Measurements from ENCODE around the gene KNOP1.
"Not testable (repeated sequence)": the region's sequence is repeated elsewhere in the genome, so short reads cannot be mapped to it uniquely, and the experiment has no call there.

KNOP1 gene

GRCh38 chr16:19681637-19682036 lies 36.4 kb downstream of the KNOP1 start:
- Histone ChIP-seq H3K27ac (ENCODE audit: insufficient read depth in 1 of 2, low read depth in 1 of 2, low read length in 2 of 2, poor library complexity in 1 of 2, severe bottlenecking in 2 of 2) (no peak overlapping the region), H3K36me3 (ENCODE audit: control insufficient read depth in 4 of 4, insufficient read depth in 4 of 4, low read length in 3 of 4) (peaks cover 25 to 70% (median 47%) of the 10 kb centered on the region in 4 experiments), H3K27me3 (replicated peaks in 2 of 5; ENCODE audit: control insufficient read depth in 4 of 5, insufficient read depth in 5 of 5, low read length in 4 of 5) (no peaks in the 10 kb centered on the region), H3K9me3 (ENCODE audit: control extremely low read depth in 1 of 5, control insufficient read depth in 4 of 5, insufficient read depth in 2 of 5, low read depth in 1 of 5, low read length in 4 of 5) (peaks cover 0 to 21% (median 4%) of the 10 kb centered on the region in 5 experiments), H3K4me3 (ENCODE audit: control insufficient read depth in 1 of 7, extremely low read depth in 1 of 7, insufficient read depth in 4 of 7, low read depth in 2 of 7, low read length in 6 of 7) (no peak overlapping the region), H3K4me1 (ENCODE audit: control extremely low read depth in 1 of 4, control insufficient read depth in 4 of 4, insufficient read depth in 4 of 4, low read length in 3 of 4) (no peaks in the 10 kb centered on the region)
- ChIA-PET POLR2A (no interaction called here), CTCF (no interaction called here)
- no peak for DNase-seq
- WGBS (ENCODE audit: insufficient coverage) = 81% methylated on average over 6 of the region's 12 CpGs

DNA sequence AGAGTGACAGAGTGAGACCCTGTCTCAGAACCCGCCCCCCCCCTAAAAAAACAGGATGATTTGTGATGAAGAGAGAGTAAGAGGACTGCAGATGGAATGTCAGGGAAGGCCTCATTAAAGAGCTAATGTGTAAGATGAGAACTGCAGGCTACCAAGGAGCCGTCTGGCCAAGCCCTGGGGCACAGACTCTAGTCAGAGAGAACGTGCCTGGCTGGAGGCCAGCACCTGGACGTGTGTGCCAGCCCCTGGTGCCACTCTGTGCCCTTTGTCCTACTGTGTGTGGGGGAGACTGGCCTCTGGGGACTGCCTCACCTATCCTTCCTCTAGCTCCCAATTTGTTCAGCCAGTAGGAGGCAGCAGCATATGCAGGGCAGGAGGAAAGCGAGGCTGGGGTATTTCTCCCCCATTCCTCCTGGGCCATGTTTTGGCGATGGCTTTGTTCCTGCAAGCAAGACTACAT lies 37.1 kb downstream of the KNOP1 start:
- ChIA-PET CTCF (no interaction called here), POLR2A (no interaction called here)
- DNase-seq = no peak
- H3K36me3 ChIP-seq (ENCODE audit: control insufficient read depth in 4 of 4, insufficient read depth in 4 of 4, low read length in 3 of 4) = peaks cover 28 to 66% (median 47%) of the 10 kb centered on the region in 4 experiments
- no peak overlapping the region for H3K27ac ChIP-seq (ENCODE audit: insufficient read depth in 1 of 2, low read depth in 1 of 2, low read length in 2 of 2, poor library complexity in 1 of 2, severe bottlenecking in 2 of 2)
- 97% methylated on average over 5 of the region's 6 CpGs for WGBS (ENCODE audit: insufficient coverage)
- peaks cover 0 to 21% (median 4%) of the 10 kb centered on the region in 5 experiments for H3K9me3 ChIP-seq (ENCODE audit: control extremely low read depth in 1 of 5, control insufficient read depth in 4 of 5, insufficient read depth in 2 of 5, low read depth in 1 of 5, low read length in 4 of 5)
- no peaks in the 10 kb centered on the region for H3K4me1 ChIP-seq (ENCODE audit: control extremely low read depth in 1 of 4, control insufficient read depth in 4 of 4, insufficient read depth in 4 of 4, low read length in 3 of 4)
- no peak overlapping the region for H3K4me3 ChIP-seq (ENCODE audit: control insufficient read depth in 1 of 7, extremely low read depth in 1 of 7, insufficient read depth in 4 of 7, low read depth in 2 of 7, low read length in 6 of 7)
- no peaks in the 10 kb centered on the region for H3K27me3 ChIP-seq (replicated peaks in 2 of 5; ENCODE audit: control insufficient read depth in 4 of 5, insufficient read depth in 5 of 5, low read length in 4 of 5)

- H3K27ac ChIP-seq (ENCODE audit: insufficient read depth in 1 of 2, low read depth in 1 of 2, low read length in 2 of 2, poor library complexity in 1 of 2, severe bottlenecking in 2 of 2); DNase-seq; H3K27me3 ChIP-seq (replicated peaks in 2 of 5; ENCODE audit: control insufficient read depth in 4 of 5, insufficient read depth in 5 of 5, low read length in 4 of 5); H3K4me3 ChIP-seq (ENCODE audit: control insufficient read depth in 1 of 7, extremely low read depth in 1 of 7, insufficient read depth in 4 of 7, low read depth in 2 of 7, low read length in 6 of 7); H3K9me3 ChIP-seq (ENCODE audit: control extremely low read depth in 1 of 5, control insufficient read depth in 4 of 5, insufficient read depth in 2 of 5, low read depth in 1 of 5, low read length in 4 of 5); H3K4me1 ChIP-seq (ENCODE audit: control extremely low read depth in 1 of 4, control insufficient read depth in 4 of 4, insufficient read depth in 4 of 4, low read length in 3 of 4); POLR2A ChIA-PET: not testable (repeated sequence)
- 100% methylated on average over 3 of the region's 6 CpGs for WGBS (ENCODE audit: insufficient coverage)
- peaks cover 18 to 62% (median 41%) of the 10 kb centered on the region in 4 experiments for H3K36me3 ChIP-seq (ENCODE audit: control insufficient read depth in 4 of 4, insufficient read depth in 4 of 4, low read length in 3 of 4)
- CTCF ChIA-PET = interaction anchor here (1.1 kb wide), 1 partner anchor 11 kb away, joined by 3 read pairs; no protein-coding TSS in a partner anchor
These were observed 38.7 kb downstream of the KNOP1 start for GRCh38 chr16:19679281-19679680.

GRCh38 chr16:19678804-19679203 lies 39.2 kb downstream of the KNOP1 start:
- H3K4me1 ChIP-seq (ENCODE audit: control extremely low read depth in 1 of 4, control insufficient read depth in 4 of 4, insufficient read depth in 4 of 4, low read length in 3 of 4) = no peaks in the 10 kb centered on the region
- no CpG with 5 or more reads among the region's 7 CpGs for WGBS (ENCODE audit: insufficient coverage)
- no peak overlapping the region for H3K27ac ChIP-seq (ENCODE audit: insufficient read depth in 1 of 2, low read depth in 1 of 2, low read length in 2 of 2, poor library complexity in 1 of 2, severe bottlenecking in 2 of 2)
- H3K9me3 ChIP-seq (ENCODE audit: control extremely low read depth in 1 of 5, control insufficient read depth in 4 of 5, insufficient read depth in 2 of 5, low read depth in 1 of 5, low read length in 4 of 5) = peaks cover 0 to 5% (median 0%) of the 10 kb centered on the region in 5 experiments
- no peak for DNase-seq
- CTCF ChIA-PET = interaction anchor here (1.1 kb wide), 1 partner anchor 11 kb away, joined by 3 read pairs; no protein-coding TSS in a partner anchor
- no peaks in the 10 kb centered on the region for H3K27me3 ChIP-seq (replicated peaks in 2 of 5; ENCODE audit: control insufficient read depth in 4 of 5, insufficient read depth in 5 of 5, low read length in 4 of 5)
- H3K36me3 ChIP-seq (ENCODE audit: control insufficient read depth in 4 of 4, insufficient read depth in 4 of 4, low read length in 3 of 4) = peaks cover 15 to 58% (median 39%) of the 10 kb centered on the region in 4 experiments
- H3K4me3 ChIP-seq (ENCODE audit: control insufficient read depth in 1 of 7, extremely low read depth in 1 of 7, insufficient read depth in 4 of 7, low read depth in 2 of 7, low read length in 6 of 7) = no peak overlapping the region
- POLR2A ChIA-PET = no interaction called here

- no peaks in the 10 kb centered on the region for H3K27me3 ChIP-seq (replicated peaks in 2 of 5; ENCODE audit: control insufficient read depth in 4 of 5, insufficient read depth in 5 of 5, low read length in 4 of 5)
- CTCF ChIA-PET = no interaction called here
- DNase-seq = no peak
- no peak overlapping the region for H3K4me3 ChIP-seq (ENCODE audit: control insufficient read depth in 1 of 7, extremely low read depth in 1 of 7, insufficient read depth in 4 of 7, low read depth in 2 of 7, low read length in 6 of 7)
- POLR2A ChIA-PET = interaction anchor here (0.7 kb wide), 1 partner anchor 14 kb away, joined by 3 read pairs; no protein-coding TSS in a partner anchor
- no peak overlapping the region for H3K27ac ChIP-seq (ENCODE audit: insufficient read depth in 1 of 2, low read depth in 1 of 2, low read length in 2 of 2, poor library complexity in 1 of 2, severe bottlenecking in 2 of 2)
- no peaks in the 10 kb centered on the region for H3K4me1 ChIP-seq (ENCODE audit: control extremely low read depth in 1 of 4, control insufficient read depth in 4 of 4, insufficient read depth in 4 of 4, low read length in 3 of 4)
- WGBS (ENCODE audit: insufficient coverage) = 97% methylated on average over 6 of the region's 7 CpGs
- H3K9me3 ChIP-seq (ENCODE audit: control extremely low read depth in 1 of 5, control insufficient read depth in 4 of 5, insufficient read depth in 2 of 5, low read depth in 1 of 5, low read length in 4 of 5) = no peaks in the 10 kb centered on the region
- peaks cover 8 to 53% (median 29%) of the 10 kb centered on the region in 4 experiments for H3K36me3 ChIP-seq (ENCODE audit: control insufficient read depth in 4 of 4, insufficient read depth in 4 of 4, low read length in 3 of 4)
These were observed 40.6 kb downstream of the KNOP1 start for GRCh38 chr16:19677402-19677801.

GRCh38 chr16:19674485-19674884 lies 43.5 kb downstream of the KNOP1 start:
- Histone ChIP-seq H3K9me3 (ENCODE audit: control extremely low read depth in 1 of 5, control insufficient read depth in 4 of 5, insufficient read depth in 2 of 5, low read depth in 1 of 5, low read length in 4 of 5) (no peaks in the 10 kb centered on the region), H3K4me3 (ENCODE audit: control insufficient read depth in 1 of 7, extremely low read depth in 1 of 7, insufficient read depth in 4 of 7, low read depth in 2 of 7, low read length in 6 of 7) (no peak overlapping the region), H3K27me3 (replicated peaks in 2 of 5; ENCODE audit: control insufficient read depth in 4 of 5, insufficient read depth in 5 of 5, low read length in 4 of 5) (no peaks in the 10 kb centered on the region), H3K27ac (ENCODE audit: insufficient read depth in 1 of 2, low read depth in 1 of 2, low read length in 2 of 2, poor library complexity in 1 of 2, severe bottlenecking in 2 of 2) (no peak overlapping the region), H3K4me1 (ENCODE audit: control extremely low read depth in 1 of 4, control insufficient read depth in 4 of 4, insufficient read depth in 4 of 4, low read length in 3 of 4) (no peaks in the 10 kb centered on the region), H3K36me3 (ENCODE audit: control insufficient read depth in 4 of 4, insufficient read depth in 4 of 4, low read length in 3 of 4) (peaks cover 11 to 50% (median 28%) of the 10 kb centered on the region in 4 experiments)
- no peak for DNase-seq
- ChIA-PET CTCF (no interaction called here), POLR2A (no interaction called here)
- 100% methylated on average over 1 of the region's 5 CpGs for WGBS (ENCODE audit: insufficient coverage)

GRCh38 chr16:19672378-19672777 lies 45.6 kb downstream of the KNOP1 start:
- CTCF ChIA-PET = no interaction called here
- Histone ChIP-seq H3K27me3 (replicated peaks in 2 of 5; ENCODE audit: control insufficient read depth in 4 of 5, insufficient read depth in 5 of 5, low read length in 4 of 5) (no peaks in the 10 kb centered on the region), H3K36me3 (ENCODE audit: control insufficient read depth in 4 of 4, insufficient read depth in 4 of 4, low read length in 3 of 4) (peaks cover 14 to 43% (median 29%) of the 10 kb centered on the region in 4 experiments)

More at GRCh38 chr16:19672378-19672777, 45.6 kb downstream of the KNOP1 start:
- 100% methylated on average over 3 of the region's 4 CpGs for WGBS (ENCODE audit: insufficient coverage)
- Histone ChIP-seq H3K4me1 (ENCODE audit: control extremely low read depth in 1 of 4, control insufficient read depth in 4 of 4, insufficient read depth in 4 of 4, low read length in 3 of 4) (no peaks in the 10 kb centered on the region), H3K27ac (ENCODE audit: insufficient read depth in 1 of 2, low read depth in 1 of 2, low read length in 2 of 2, poor library complexity in 1 of 2, severe bottlenecking in 2 of 2) (no peak overlapping the region), H3K4me3 (ENCODE audit: control insufficient read depth in 1 of 7, extremely low read depth in 1 of 7, insufficient read depth in 4 of 7, low read depth in 2 of 7, low read length in 6 of 7) (no peak overlapping the region), H3K9me3 (ENCODE audit: control extremely low read depth in 1 of 5, control insufficient read depth in 4 of 5, insufficient read depth in 2 of 5, low read depth in 1 of 5, low read length in 4 of 5) (no peaks in the 10 kb centered on the region)
- POLR2A ChIA-PET = no interaction called here
- no peak for DNase-seq
